Tibial nerve (tissue), 4 donors: Measurements from ENCODE around the gene SLC30A2.

Experiments used
- CTCF ChIP-seq, 5 experiments: fragments of 200-600 bp in 3 of 5; fragments of 450-650 bp in 2 of 5; sonication (generic) in 3 of 5; IDR thresholded peaks; one replicate each; pipeline ENCODE4 v1.5.1; 2016 to 2019; ENCODE audit warnings: antibody characterized with exemption in 5 of 5, mild to moderate bottlenecking in 3 of 5, moderate library complexity in 2 of 5
- EP300 ChIP-seq, 2 donors: sonication (generic); formaldehyde crosslinking; IDR thresholded peaks; one replicate each; pipeline ENCODE4 v1.6.1; 2017; ENCODE audit warnings: antibody characterized with exemption in 2 of 2, mild to moderate bottlenecking in 1 of 2
- POLR2A ChIP-seq, 2 donors: fragments of 450-650 bp; IDR thresholded peaks; one replicate each; pipeline ENCODE4 v1.6.1; 2017; ENCODE audit warnings: antibody characterized with exemption in 2 of 2, mild to moderate bottlenecking in 2 of 2, moderate library complexity in 2 of 2

GRCh38 chr1:26075421-26076144, 29.7 kb upstream of the SLC30A2 start:
- no peak for TF ChIP-seq EP300 (IDR thresholded peaks at IDR 0.05)
- no peak for TF ChIP-seq CTCF (IDR thresholded peaks at IDR 0.05)
- no peak for TF ChIP-seq POLR2A (IDR thresholded peaks at IDR 0.05)
